ENCODE results near the gene KDM6A. TPM values are rescaled to one million over a fixed set of nuclear protein-coding genes. Genes with fewer than 3 reads are reported as not detected.

The KDM6A gene
- total RNA-seq, 1 experiment from 2014 or later = 42.8 TPM

DNA sequence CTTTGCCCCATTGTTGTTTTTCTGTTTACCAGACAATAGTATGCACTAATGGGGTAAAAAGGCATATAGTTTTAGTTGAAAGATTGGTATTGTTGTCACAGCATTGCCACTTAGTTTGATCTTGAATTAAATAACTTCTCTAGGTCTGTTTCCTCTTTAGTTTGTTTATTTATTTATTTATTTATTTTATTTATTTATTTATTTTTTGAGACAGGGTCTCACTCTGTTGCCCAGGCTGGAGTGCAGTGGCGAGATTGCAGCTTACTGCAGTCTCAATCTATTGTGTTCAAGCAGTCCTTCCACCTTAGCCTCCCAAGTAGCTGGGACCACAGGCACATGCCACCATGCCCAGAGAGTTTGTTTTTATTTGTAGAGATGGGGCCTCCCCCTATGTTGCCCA is 138.6 kb downstream of the KDM6A start:
- Histone ChIP-seq H3T11ph (ENCODE audit: low read length) (no peak overlapping the region), H3K4me2 (ENCODE audit: insufficient read depth, insufficient read length, low read length) (no peak overlapping the region), H3K4ac (ENCODE audit: low read depth, low read length) (no peak overlapping the region), H4K8ac (replicated peaks; ENCODE audit: insufficient read length, low read depth, low read length) (no peak overlapping the region), H2BK120ac (ENCODE audit: low read depth, low read length, poor library complexity, severe bottlenecking) (no peak overlapping the region), H3K9me3 (ENCODE audit: control insufficient read depth, low read depth, low read length) (peaks cover 13% of the 10 kb centered on the region), H4K20me1 (ENCODE audit: control insufficient read depth, insufficient read depth, insufficient read length) (no peaks in the 10 kb centered on the region), H4K5ac (ENCODE audit: insufficient read length, low read depth, low read length) (no peak overlapping the region), H3K27ac (ENCODE audit: insufficient read length, low read depth, low read length) (no peak overlapping the region), H2BK12ac (ENCODE audit: insufficient read length, low read depth, low read length) (no peak overlapping the region), H2BK20ac (ENCODE audit: low read depth, low read length, poor library complexity, severe bottlenecking) (no peak overlapping the region), H3K9ac (ENCODE audit: extremely low read depth, insufficient read length, low read length) (no peak overlapping the region), H3K27me3 (ENCODE audit: insufficient read depth, low read length) (no peaks in the 10 kb centered on the region), H4K91ac (ENCODE audit: insufficient read length, low read depth, low read length) (no peak overlapping the region), H3K79me2 (ENCODE audit: insufficient read depth, low read length) (peaks cover 19% of the 10 kb centered on the region), H3K23me2 (ENCODE audit: insufficient read length, low read depth, low read length, poor library complexity, severe bottlenecking) (no peaks in the 10 kb centered on the region), H3K23ac (ENCODE audit: insufficient read length, low read depth, low read length) (no peak overlapping the region), H3K56ac (ENCODE audit: insufficient read length, low read depth, low read length) (no peak overlapping the region), H2AFZ (ENCODE audit: low read length) (no peak overlapping the region), H3K14ac (ENCODE audit: insufficient read depth, low read length) (no peak overlapping the region), H2BK15ac (ENCODE audit: low read depth, low read length) (no peak overlapping the region), H3K79me1 (ENCODE audit: insufficient read depth, low read depth, low read length, poor library complexity, severe bottlenecking) (no peaks in the 10 kb centered on the region), H3K18ac (ENCODE audit: insufficient read length, low read depth, low read length) (no peak overlapping the region), H2AK5ac (ENCODE audit: insufficient read length, low read length) (no peak overlapping the region), H3K4me1 (ENCODE audit: insufficient read depth, low read length) (no peaks in the 10 kb centered on the region), H2BK5ac (ENCODE audit: insufficient read length, low read length) (no peak overlapping the region)
- Mint-ChIP-seq H3K27me3 (ENCODE audit: low read depth) (no peaks in the 10 kb centered on the region), H3K9me3 (peaks cover 41 to 58% of the 10 kb centered on the region in 2 experiments), H3K36me3 (ENCODE audit: insufficient read depth in 1 of 3, low read depth in 3 of 3) (peaks cover 7 to 19% (median 11%) of the 10 kb centered on the region in 3 experiments), H3K4me1 (peaks cover 15 to 32% of the 10 kb centered on the region in 2 experiments), H3K4me3 (no peak overlapping the region), H3K27ac (no peak overlapping the region)
- no peak for DNase-seq
- TF ChIP-seq, protein P1, sequence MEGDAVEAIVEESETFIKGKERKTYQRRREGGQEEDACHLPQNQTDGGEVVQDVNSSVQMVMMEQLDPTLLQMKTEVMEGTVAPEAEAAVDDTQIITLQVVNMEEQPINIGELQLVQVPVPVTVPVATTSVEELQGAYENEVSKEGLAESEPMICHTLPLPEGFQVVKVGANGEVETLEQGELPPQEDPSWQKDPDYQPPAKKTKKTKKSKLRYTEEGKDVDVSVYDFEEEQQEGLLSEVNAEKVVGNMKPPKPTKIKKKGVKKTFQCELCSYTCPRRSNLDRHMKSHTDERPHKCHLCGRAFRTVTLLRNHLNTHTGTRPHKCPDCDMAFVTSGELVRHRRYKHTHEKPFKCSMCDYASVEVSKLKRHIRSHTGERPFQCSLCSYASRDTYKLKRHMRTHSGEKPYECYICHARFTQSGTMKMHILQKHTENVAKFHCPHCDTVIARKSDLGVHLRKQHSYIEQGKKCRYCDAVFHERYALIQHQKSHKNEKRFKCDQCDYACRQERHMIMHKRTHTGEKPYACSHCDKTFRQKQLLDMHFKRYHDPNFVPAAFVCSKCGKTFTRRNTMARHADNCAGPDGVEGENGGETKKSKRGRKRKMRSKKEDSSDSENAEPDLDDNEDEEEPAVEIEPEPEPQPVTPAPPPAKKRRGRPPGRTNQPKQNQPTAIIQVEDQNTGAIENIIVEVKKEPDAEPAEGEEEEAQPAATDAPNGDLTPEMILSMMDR (conservative IDR thresholded peaks at IDR 0.05) = no peak
- no CpG with 5 or more reads among the region's 1 CpG for WGBS (ENCODE audit: extremely low coverage, insufficient read length, low lambda C conversion rate)
